ENCODE results near the gene CLIP2.

DNA sequence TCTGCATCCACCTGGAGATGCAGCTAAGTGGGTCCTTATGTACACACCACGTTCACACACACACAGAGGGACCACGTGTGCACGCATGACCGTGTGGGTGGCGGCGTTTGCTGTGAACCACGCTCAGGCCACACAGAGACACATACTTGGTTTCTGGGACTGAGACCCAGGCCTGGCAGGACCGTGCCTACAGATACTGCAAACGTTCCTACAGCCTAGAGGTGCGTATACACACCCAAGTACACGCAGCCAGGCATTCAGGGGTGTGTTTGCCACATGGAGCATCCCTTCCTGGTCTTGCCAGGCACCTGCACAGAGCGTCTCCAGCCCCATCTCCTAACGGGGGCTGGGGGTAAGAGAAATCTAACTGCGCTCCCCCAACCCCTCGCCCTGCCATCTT, 115.5 kb downstream of the CLIP2 start:
- TF ChIP-seq EZH2phosphoT487 (IDR thresholded peaks at IDR 0.05; ENCODE audit: borderline replicate concordance, low read depth, low read length), result no peak
- TF ChIP-seq, protein P1, sequence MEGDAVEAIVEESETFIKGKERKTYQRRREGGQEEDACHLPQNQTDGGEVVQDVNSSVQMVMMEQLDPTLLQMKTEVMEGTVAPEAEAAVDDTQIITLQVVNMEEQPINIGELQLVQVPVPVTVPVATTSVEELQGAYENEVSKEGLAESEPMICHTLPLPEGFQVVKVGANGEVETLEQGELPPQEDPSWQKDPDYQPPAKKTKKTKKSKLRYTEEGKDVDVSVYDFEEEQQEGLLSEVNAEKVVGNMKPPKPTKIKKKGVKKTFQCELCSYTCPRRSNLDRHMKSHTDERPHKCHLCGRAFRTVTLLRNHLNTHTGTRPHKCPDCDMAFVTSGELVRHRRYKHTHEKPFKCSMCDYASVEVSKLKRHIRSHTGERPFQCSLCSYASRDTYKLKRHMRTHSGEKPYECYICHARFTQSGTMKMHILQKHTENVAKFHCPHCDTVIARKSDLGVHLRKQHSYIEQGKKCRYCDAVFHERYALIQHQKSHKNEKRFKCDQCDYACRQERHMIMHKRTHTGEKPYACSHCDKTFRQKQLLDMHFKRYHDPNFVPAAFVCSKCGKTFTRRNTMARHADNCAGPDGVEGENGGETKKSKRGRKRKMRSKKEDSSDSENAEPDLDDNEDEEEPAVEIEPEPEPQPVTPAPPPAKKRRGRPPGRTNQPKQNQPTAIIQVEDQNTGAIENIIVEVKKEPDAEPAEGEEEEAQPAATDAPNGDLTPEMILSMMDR (conservative IDR thresholded peaks at IDR 0.05; ENCODE audit: low read length), result no peak

Data from OCI-LY7 (cell line).